GM12891 (cell line): ENCODE measurements around the gene LATS2.

Experiments used
- PAX5 ChIP-seq: IDR thresholded peaks from 2 replicates; pipeline ENCODE4 v1.6.1; 2011; ENCODE audit warnings: low read length, moderate library complexity, mild to moderate bottlenecking; ENCODE audit not compliant: insufficient read depth, severe bottlenecking
- POLR2A ChIP-seq: IDR thresholded peaks from 2 replicates; pipeline ENCODE4 v1.6.1; 2011; ENCODE audit warnings: low read depth, low read length, control low read depth
- POLR2AphosphoS5 ChIP-seq: IDR thresholded peaks from 2 replicates; pipeline ENCODE4 v1.6.1; 2011; ENCODE audit warnings: low read depth, low read length, control low read depth
- POU2F2 ChIP-seq: IDR thresholded peaks from 2 replicates; pipeline ENCODE4 v1.6.1; 2011; ENCODE audit warnings: low read depth, mild to moderate bottlenecking, control low read depth, low read length, moderate library complexity
- SPI1 ChIP-seq: IDR thresholded peaks from 2 replicates; pipeline ENCODE4 v1.6.1; 2011; ENCODE audit warnings: low read depth, low read length, control low read depth
- TAF1 ChIP-seq: IDR thresholded peaks from 2 replicates; pipeline ENCODE4 v1.6.1; 2011; ENCODE audit warnings: low read depth, low read length, control low read depth

DNA sequence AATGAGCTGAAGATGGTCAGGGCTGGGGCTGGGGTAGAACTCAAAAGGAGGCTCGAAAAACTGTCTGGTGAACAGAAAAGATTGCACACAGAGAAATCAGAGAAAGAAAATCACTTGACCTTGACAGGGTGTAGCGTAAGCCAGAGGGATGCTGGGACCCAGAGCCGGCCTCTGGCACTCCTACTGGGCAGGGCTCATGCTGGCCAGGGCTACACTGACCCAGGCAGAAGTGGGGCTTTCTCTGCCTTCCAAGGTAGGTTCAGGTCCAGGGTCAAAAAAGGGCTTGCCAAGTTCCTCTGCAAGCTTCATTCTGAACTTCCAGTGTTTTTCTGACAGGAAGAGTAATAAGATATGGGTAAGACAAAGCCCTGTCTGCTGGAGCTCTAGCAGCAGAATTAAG, 56.2 kb downstream of the LATS2 start:
- no peak for TF ChIP-seq POLR2AphosphoS5
- TF ChIP-seq POLR2A: no peak
- TF ChIP-seq TAF1: no peak
- no peak for TF ChIP-seq PAX5
- no peak for TF ChIP-seq SPI1
- no peak for TF ChIP-seq POU2F2
